Measurements from ENCODE around the gene CLEC3B. TPM values are rescaled to one million over a fixed set of nuclear protein-coding genes. Genes with fewer than 3 reads are reported as not detected.

Gene CLEC3B
- total and polyA plus RNA-seq, 2 donors (not counting 1 experiment from before 2014, with no cell fraction given) = 0.82 TPM; not detected in 1

GRCh38 chr3:45031531-45031930 lies 5.4 kb downstream of the CLEC3B start:
- Histone ChIP-seq H3K4me1 (ENCODE audit: control insufficient read depth in 2 of 2, insufficient read depth in 2 of 2, low read length in 2 of 2) (peaks cover 18 to 20% of the 10 kb centered on the region in 2 donors), H3K9ac (ENCODE audit: low read length) (no peak overlapping the region), H3K27me3 (replicated peaks in 1 of 4; ENCODE audit: control extremely low read depth in 1 of 4, control insufficient read depth in 3 of 4, insufficient read depth in 4 of 4, low read length in 3 of 4) (peaks cover 0 to 40% (median 7%) of the 10 kb centered on the region in 4 experiments), H4K20me1 (ENCODE audit: control insufficient read depth, insufficient read depth, low read length, poor library complexity, severe bottlenecking) (no peaks in the 10 kb centered on the region), H3K36me3 (replicated peaks in 1 of 2; ENCODE audit: control extremely low read depth in 1 of 2, control insufficient read depth in 1 of 2, extremely low read depth in 1 of 2, insufficient read depth in 2 of 2, low read length in 1 of 2) (no peaks in the 10 kb centered on the region), H3K4me3 (ENCODE audit: control extremely low read depth in 1 of 5, extremely low read depth in 1 of 5, insufficient read depth in 1 of 5, low read depth in 2 of 5, low read length in 4 of 5) (no peak overlapping the region), H3K4me2 (replicated peaks; ENCODE audit: low read depth, low read length, poor library complexity, severe bottlenecking) (no peak overlapping the region), H3K27ac (ENCODE audit: low read length in 2 of 2) (no peak overlapping the region), H3K9me3 (ENCODE audit: control extremely low read depth in 1 of 3, control insufficient read depth in 2 of 3, insufficient read depth in 1 of 3, low read length in 2 of 3) (peaks cover 0 to 5% (median 0%) of the 10 kb centered on the region in 3 donors), H3K79me2 (ENCODE audit: control insufficient read depth, insufficient read depth, low read length) (no peaks in the 10 kb centered on the region), H2AFZ (ENCODE audit: insufficient read depth, low read depth, low read length, poor library complexity, severe bottlenecking) (no peak overlapping the region)
- ATAC-seq (ENCODE audit: low read depth) (no peak), DNase-seq (no peak)
- 98% methylated on average over 3 of the region's 3 CpGs for WGBS (ENCODE audit: insufficient coverage)
- H3K4me3 Mint-ChIP-seq = no peak overlapping the region
- H3K9me3 Mint-ChIP-seq (ENCODE audit: insufficient read depth) = no peaks in the 10 kb centered on the region
- ChIA-PET POLR2A (interaction anchor here (0.5 kb wide), 1 partner anchor 13 kb away, joined by 4 read pairs; no protein-coding TSS in a partner anchor), CTCF (interaction anchor here (3.1 kb wide), 1 partner anchor 10 kb away, joined by 8 read pairs; no protein-coding TSS in a partner anchor)
- no peak for TF ChIP-seq EZH2 (IDR thresholded peaks at IDR 0.05; ENCODE audit: borderline replicate concordance, insufficient read depth, low read depth, low read length, poor library complexity, severe bottlenecking)
- TF ChIP-seq, protein P1, sequence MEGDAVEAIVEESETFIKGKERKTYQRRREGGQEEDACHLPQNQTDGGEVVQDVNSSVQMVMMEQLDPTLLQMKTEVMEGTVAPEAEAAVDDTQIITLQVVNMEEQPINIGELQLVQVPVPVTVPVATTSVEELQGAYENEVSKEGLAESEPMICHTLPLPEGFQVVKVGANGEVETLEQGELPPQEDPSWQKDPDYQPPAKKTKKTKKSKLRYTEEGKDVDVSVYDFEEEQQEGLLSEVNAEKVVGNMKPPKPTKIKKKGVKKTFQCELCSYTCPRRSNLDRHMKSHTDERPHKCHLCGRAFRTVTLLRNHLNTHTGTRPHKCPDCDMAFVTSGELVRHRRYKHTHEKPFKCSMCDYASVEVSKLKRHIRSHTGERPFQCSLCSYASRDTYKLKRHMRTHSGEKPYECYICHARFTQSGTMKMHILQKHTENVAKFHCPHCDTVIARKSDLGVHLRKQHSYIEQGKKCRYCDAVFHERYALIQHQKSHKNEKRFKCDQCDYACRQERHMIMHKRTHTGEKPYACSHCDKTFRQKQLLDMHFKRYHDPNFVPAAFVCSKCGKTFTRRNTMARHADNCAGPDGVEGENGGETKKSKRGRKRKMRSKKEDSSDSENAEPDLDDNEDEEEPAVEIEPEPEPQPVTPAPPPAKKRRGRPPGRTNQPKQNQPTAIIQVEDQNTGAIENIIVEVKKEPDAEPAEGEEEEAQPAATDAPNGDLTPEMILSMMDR (IDR thresholded peaks at IDR 0.05) = no peak
- H3K27me3 Mint-ChIP-seq = peaks cover 26% of the 10 kb centered on the region
- intact Hi-C loops (cut with micrococcal nuclease) = no loop called here
- H3K4me1 Mint-ChIP-seq = peaks cover 17% of the 10 kb centered on the region
- H3K27ac Mint-ChIP-seq = no peak overlapping the region

- TF ChIP-seq, protein P1 (IDR thresholded peaks at IDR 0.05) = no peak
- TF ChIP-seq EZH2 (IDR thresholded peaks at IDR 0.05; ENCODE audit: borderline replicate concordance, insufficient read depth, low read depth, low read length, poor library complexity, severe bottlenecking) = no peak
- intact Hi-C loops (cut with micrococcal nuclease) = no loop called here
- Histone ChIP-seq H3K9ac (ENCODE audit: low read length) (no peak overlapping the region), H4K20me1 (ENCODE audit: control insufficient read depth, insufficient read depth, low read length, poor library complexity, severe bottlenecking) (no peaks in the 10 kb centered on the region), H3K9me3 (ENCODE audit: control extremely low read depth in 1 of 3, control insufficient read depth in 2 of 3, insufficient read depth in 1 of 3, low read length in 2 of 3) (peaks cover 0 to 5% (median 0%) of the 10 kb centered on the region in 3 donors), H3K36me3 (replicated peaks in 1 of 2; ENCODE audit: control extremely low read depth in 1 of 2, control insufficient read depth in 1 of 2, extremely low read depth in 1 of 2, insufficient read depth in 2 of 2, low read length in 1 of 2) (no peaks in the 10 kb centered on the region), H2AFZ (ENCODE audit: insufficient read depth, low read depth, low read length, poor library complexity, severe bottlenecking) (no peak overlapping the region), H3K27me3 (replicated peaks in 1 of 4; ENCODE audit: control extremely low read depth in 1 of 4, control insufficient read depth in 3 of 4, insufficient read depth in 4 of 4, low read length in 3 of 4) (peaks cover 0 to 40% (median 9%) of the 10 kb centered on the region in 4 experiments), H3K79me2 (ENCODE audit: control insufficient read depth, insufficient read depth, low read length) (no peaks in the 10 kb centered on the region), H3K27ac (ENCODE audit: low read length in 2 of 2) (no peak overlapping the region), H3K4me3 (ENCODE audit: control extremely low read depth in 1 of 5, extremely low read depth in 1 of 5, insufficient read depth in 1 of 5, low read depth in 2 of 5, low read length in 4 of 5) (no peak overlapping the region), H3K4me1 (ENCODE audit: control insufficient read depth in 2 of 2, insufficient read depth in 2 of 2, low read length in 2 of 2) (peaks cover 18 to 20% of the 10 kb centered on the region in 2 donors), H3K4me2 (replicated peaks; ENCODE audit: low read depth, low read length, poor library complexity, severe bottlenecking) (no peak overlapping the region)
- ChIA-PET POLR2A (no interaction called here), CTCF (interaction anchor here (1.2 to 3.1 kb wide), 2 partner anchors 10 to 628 kb away, joined by 4 to 8 read pairs; no protein-coding TSS in a partner anchor)
- WGBS (ENCODE audit: insufficient coverage) = 100% methylated on average over 2 of the region's 2 CpGs
- DNase-seq (no peak), ATAC-seq (ENCODE audit: low read depth) (no peak)
- H3K4me1 Mint-ChIP-seq = peaks cover 20% of the 10 kb centered on the region
- H3K27me3 Mint-ChIP-seq = peaks cover 26% of the 10 kb centered on the region
- no peak overlapping the region for H3K4me3 Mint-ChIP-seq
- no peaks in the 10 kb centered on the region for H3K9me3 Mint-ChIP-seq (ENCODE audit: insufficient read depth)
- no peak overlapping the region for H3K27ac Mint-ChIP-seq
Measured at GRCh38 chr3:45032113-45032512, 6.0 kb downstream of the CLEC3B start.

All from B cell (primary cell).